ENCODE data around the gene RAB22A.

DNA sequence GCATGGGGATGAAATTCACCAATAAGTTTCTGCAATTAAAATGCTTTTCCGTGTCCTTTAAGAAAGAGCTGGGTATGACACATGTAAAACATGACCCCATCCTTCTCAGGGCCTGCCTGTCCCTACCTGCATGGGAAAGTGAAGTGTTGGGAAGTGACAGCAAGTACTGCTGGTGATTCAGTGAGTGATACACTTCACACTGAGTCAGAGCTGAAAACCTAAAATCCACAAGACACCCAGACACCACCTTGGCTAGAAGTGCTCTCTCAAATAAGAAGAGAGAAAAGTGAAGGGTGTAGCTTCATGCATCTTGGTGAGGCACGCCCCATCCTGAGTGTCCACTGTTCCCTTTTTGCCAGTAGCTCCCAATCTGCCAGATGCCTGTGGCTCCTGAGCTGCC, 3.3 kb downstream of the RAB22A start:
- TF ChIP-seq SIN3A (IDR thresholded peaks at IDR 0.05; ENCODE audit: low read depth) (no peak), EZH2 (IDR thresholded peaks at IDR 0.05) (no peak), TCF7L2 (IDR thresholded peaks at IDR 0.05; ENCODE audit: borderline replicate concordance, extremely low read depth, insufficient read depth, insufficient read length) (no peak), JUND (IDR thresholded peaks at IDR 0.05) (no peak), SP1 (IDR thresholded peaks at IDR 0.05; ENCODE audit: low read depth) (no peak), POLR2A (IDR thresholded peaks at IDR 0.05; ENCODE audit: borderline replicate concordance, extremely low read depth, insufficient read depth, insufficient read length) (no peak), POLR2AphosphoS5 (IDR thresholded peaks at IDR 0.05; ENCODE audit: low read depth, low read length) (no peak), ZNF274 (IDR thresholded peaks at IDR 0.05; ENCODE audit: low read depth, low read length) (no peak), ELF1 (IDR thresholded peaks at IDR 0.05; ENCODE audit: borderline replicate concordance, low read depth) (no peak), RAD21 (IDR thresholded peaks at IDR 0.05; ENCODE audit: low read depth) (no peak)
- TF ChIP-seq, protein P1, sequence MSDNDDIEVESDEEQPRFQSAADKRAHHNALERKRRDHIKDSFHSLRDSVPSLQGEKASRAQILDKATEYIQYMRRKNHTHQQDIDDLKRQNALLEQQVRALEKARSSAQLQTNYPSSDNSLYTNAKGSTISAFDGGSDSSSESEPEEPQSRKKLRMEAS (IDR thresholded peaks at IDR 0.05): no peak
- TF ChIP-seq, protein P2, sequence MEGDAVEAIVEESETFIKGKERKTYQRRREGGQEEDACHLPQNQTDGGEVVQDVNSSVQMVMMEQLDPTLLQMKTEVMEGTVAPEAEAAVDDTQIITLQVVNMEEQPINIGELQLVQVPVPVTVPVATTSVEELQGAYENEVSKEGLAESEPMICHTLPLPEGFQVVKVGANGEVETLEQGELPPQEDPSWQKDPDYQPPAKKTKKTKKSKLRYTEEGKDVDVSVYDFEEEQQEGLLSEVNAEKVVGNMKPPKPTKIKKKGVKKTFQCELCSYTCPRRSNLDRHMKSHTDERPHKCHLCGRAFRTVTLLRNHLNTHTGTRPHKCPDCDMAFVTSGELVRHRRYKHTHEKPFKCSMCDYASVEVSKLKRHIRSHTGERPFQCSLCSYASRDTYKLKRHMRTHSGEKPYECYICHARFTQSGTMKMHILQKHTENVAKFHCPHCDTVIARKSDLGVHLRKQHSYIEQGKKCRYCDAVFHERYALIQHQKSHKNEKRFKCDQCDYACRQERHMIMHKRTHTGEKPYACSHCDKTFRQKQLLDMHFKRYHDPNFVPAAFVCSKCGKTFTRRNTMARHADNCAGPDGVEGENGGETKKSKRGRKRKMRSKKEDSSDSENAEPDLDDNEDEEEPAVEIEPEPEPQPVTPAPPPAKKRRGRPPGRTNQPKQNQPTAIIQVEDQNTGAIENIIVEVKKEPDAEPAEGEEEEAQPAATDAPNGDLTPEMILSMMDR (IDR thresholded peaks at IDR 0.05 in 2 of 3, conservative IDR thresholded peaks at IDR 0.05 in 1 of 3; ENCODE audit: borderline replicate concordance in 1 of 3, insufficient read depth in 1 of 3, low read depth in 2 of 3, low read length in 2 of 3): no peak

Data from HCT116 (cell line).